CD4-positive, alpha-beta memory T cell (primary cell): ENCODE data around the gene PSME4. TPM values are rescaled to one million over a fixed set of nuclear protein-coding genes. Genes with fewer than 3 reads are reported as not detected.
"Not testable (repeated sequence)": the region's sequence is repeated elsewhere in the genome, so short reads cannot be mapped to it uniquely, and the experiment has no call there.

Experiments
- CTCF ChIA-PET: fragments of 350-600 bp; sonication (Branson Sonifier 250); formaldehyde crosslinking; loops from one replicate; lab custom pipeline; 2021; ENCODE audit warnings: inconsistent platforms; ENCODE audit not compliant: partially characterized antibody; lab: Charles Lee
- POLR2A ChIA-PET: fragments of 350-600 bp; sonication (Branson Sonifier 250); formaldehyde crosslinking; loops from one replicate; lab custom pipeline; 2021; ENCODE audit not compliant: partially characterized antibody; lab: Charles Lee
- DNase-seq, 5 donors: peaks; one replicate each; pipeline versions ENCODE4 v3.0.0 to v3.0.0-alpha.2; 2020 to 2022; ENCODE audit warnings: mixed read lengths in 1 of 5
- H3K27ac ChIP-seq: one replicate; pipeline ENCODE4 v1.7.0; 2013; ENCODE audit warnings: low read depth, low read length
- H3K27me3 ChIP-seq: 2 replicates; pipeline ENCODE4 v1.7.0; 2013; ENCODE audit warnings: mild to moderate bottlenecking, low read length, moderate library complexity; ENCODE audit not compliant: insufficient read depth
- H3K36me3 ChIP-seq: 2 replicates; pipeline ENCODE4 v1.7.0; 2013; ENCODE audit warnings: mild to moderate bottlenecking, low read length, moderate library complexity; ENCODE audit not compliant: insufficient read depth
- H3K4me1 ChIP-seq: 2 replicates; pipeline ENCODE4 v1.7.0; 2013; ENCODE audit warnings: mild to moderate bottlenecking, low read length, moderate library complexity; ENCODE audit not compliant: insufficient read depth
- H3K4me3 ChIP-seq, 2 donors: one replicate each; pipeline ENCODE4 v1.7.0; 2013; ENCODE audit warnings: low read length in 2 of 2, mild to moderate bottlenecking in 1 of 2
- H3K9me3 ChIP-seq, 2 donors: one replicate each; pipeline ENCODE4 v1.7.0; 2013; ENCODE audit warnings: low read length in 2 of 2, control low read depth in 1 of 2; ENCODE audit not compliant: control insufficient read depth in 1 of 2
- H3K27ac Mint-ChIP-seq, 7 donors: one replicate each; pipeline ENCODE4 v1.8.0; 2020 to 2021; ENCODE audit warnings: mixed read lengths in 7 of 7, mild to moderate bottlenecking in 6 of 7, inconsistent platforms in 3 of 7, moderate library complexity in 3 of 7
- H3K27me3 Mint-ChIP-seq, 2 donors: one replicate each; pipeline ENCODE4 v1.8.0; 2020 to 2021; ENCODE audit warnings: mixed read lengths in 2 of 2
- H3K36me3 Mint-ChIP-seq, 2 donors: one replicate each; pipeline ENCODE4 v1.8.0; 2020 to 2021; ENCODE audit warnings: mixed read lengths in 2 of 2, inconsistent platforms in 1 of 2, mild to moderate bottlenecking in 1 of 2
- H3K4me1 Mint-ChIP-seq, 4 donors: one replicate each; pipeline ENCODE4 v1.8.0; 2020 to 2021; ENCODE audit warnings: mixed read lengths in 4 of 4, mild to moderate bottlenecking in 1 of 4
- H3K4me3 Mint-ChIP-seq, 8 donors: one replicate each; pipeline ENCODE4 v1.8.0; 2020 to 2021; ENCODE audit warnings: mixed read lengths in 8 of 8, mild to moderate bottlenecking in 7 of 8, moderate library complexity in 6 of 8, inconsistent platforms in 3 of 8
- H3K9me3 Mint-ChIP-seq, 8 donors: one replicate each; pipeline ENCODE4 v1.8.0; 2020 to 2021; ENCODE audit warnings: mixed read lengths in 8 of 8, mild to moderate bottlenecking in 5 of 8, inconsistent platforms in 3 of 8, moderate library complexity in 1 of 8
- intact Hi-C: fragments of 100-400 bp; cut with micrococcal nuclease; formaldehyde crosslinking; loops from one replicate; pipeline ENCODE4 v1.15.1; 2023
- polyA plus RNA-seq, 2 donors: library from polyadenylated mRNA; unstranded; fragments of 300-500 nt; fragmentation: Illumina TruSeq; gene quantifications; one replicate each; pipeline ENCODE4 v1.2.3, GENCODE V29; 2021
- total RNA-seq, 2 experiments: library from RNA; stranded (reverse); gene quantifications; one replicate each; pipeline ENCODE4 v1.2.3, GENCODE V29; 2021

Gene PSME4
- total and polyA plus RNA-seq, 4 experiments from 2014 or later: 2.3 to 49.9 (median 25.0) TPM

DNA sequence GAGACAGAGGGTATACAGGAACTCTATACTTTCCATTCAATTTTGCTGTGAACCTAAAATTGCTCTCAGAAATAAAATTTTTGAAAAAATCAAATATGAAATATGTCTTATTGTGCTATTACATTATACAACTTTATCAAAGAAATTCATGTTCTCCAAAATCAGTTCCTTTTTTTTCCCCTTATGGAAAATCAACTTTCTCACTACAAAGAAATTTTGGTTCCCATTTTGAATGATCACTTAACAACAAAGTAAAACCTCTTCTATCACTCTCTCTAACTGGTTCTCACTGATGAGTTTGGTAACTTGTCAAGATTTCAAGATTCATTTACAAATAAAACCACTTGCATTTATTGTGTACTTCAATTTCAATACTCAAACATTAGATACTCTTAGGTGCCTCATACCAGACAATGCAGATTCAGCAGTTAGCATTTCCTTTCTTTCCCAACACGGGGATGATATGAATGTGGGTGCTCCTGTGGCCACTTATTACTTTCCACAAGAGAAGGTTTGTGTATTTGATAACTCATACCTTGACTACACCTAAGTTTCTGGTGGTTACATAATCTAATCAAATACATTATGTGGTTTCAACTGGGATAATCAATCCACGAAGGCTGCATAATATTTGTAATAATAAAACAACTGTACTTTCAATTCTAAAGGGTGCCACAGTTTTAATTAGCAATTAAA is 6.4 kb downstream of the PSME4 start:
- Histone ChIP-seq H3K27me3 (no peaks in the 10 kb centered on the region), H3K27ac (no peak overlapping the region), H3K4me1 (peaks cover 70% of the 10 kb centered on the region), H3K36me3 (no peaks in the 10 kb centered on the region), H3K9me3 (no peaks in the 10 kb centered on the region), H3K4me3 (no peak overlapping the region)
- Mint-ChIP-seq H3K4me3 (peak overlapping the region in 7 of 8 donors; percentile 1 to 77 (median 60)), H3K9me3 (peaks cover 0 to 2% (median 0%) of the 10 kb centered on the region in 8 donors), H3K27me3 (no peaks in the 10 kb centered on the region), H3K36me3 (peaks cover 6 to 19% of the 10 kb centered on the region in 2 donors), H3K27ac (peak overlapping the region in 4 of 7 donors; percentile 39 to 74 (median 50)), H3K4me1 (peaks cover 50 to 87% (median 66%) of the 10 kb centered on the region in 4 donors)
- DNase-seq: no peak
- CTCF ChIA-PET: no interaction called here
- intact Hi-C loops: loop anchor here (10.0 kb wide), 1 partner anchor 760 kb away; the partner anchor contains the start of gene EML6
- POLR2A ChIA-PET: no interaction called here

DNA sequence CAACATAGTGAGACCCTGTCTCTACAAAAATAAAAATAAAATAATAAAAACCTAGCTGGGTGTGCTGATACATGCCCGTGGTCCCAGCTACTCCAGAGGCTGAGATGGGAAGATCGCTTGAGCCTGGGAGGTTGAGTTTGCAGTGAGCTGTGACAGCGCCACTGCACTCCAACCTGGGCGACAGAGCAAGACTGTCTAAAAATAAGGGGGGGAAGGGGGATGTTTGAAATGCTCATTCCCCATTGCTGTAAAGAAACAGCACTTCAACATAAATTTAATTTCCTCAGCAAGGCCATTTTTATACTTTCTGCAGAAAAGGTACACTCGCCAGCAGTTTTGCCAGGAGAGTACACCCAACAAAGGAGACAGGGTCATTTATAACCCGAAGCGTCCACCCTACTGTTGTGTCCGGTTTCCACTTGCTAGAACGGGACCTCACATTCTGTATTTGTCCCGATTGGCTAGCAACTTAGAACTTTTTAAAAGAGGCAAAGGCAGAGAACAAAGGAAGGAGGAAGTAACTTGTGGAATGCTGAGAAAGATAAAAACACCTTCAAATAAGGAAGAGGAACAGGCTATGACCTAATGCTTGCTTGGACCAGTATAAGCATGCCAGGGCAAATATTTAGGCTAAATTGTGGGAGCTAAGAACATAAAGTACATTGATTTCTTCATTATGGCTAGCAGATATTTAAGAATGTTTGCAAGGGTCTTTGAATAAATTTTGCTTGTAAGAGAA is 9.1 kb downstream of the PSME4 start:
- H3K4me1 Mint-ChIP-seq: peaks cover 46 to 80% (median 60%) of the 10 kb centered on the region in 4 donors
- intact Hi-C loops: loop anchor here (10.0 kb wide), 1 partner anchor 763 kb away; the partner anchor contains the start of gene EML6
- peaks cover 7 to 16% of the 10 kb centered on the region in 2 donors for H3K36me3 Mint-ChIP-seq
- DNase-seq, H3K36me3 ChIP-seq, CTCF ChIA-PET, POLR2A ChIA-PET, H3K27me3 ChIP-seq, H3K27ac ChIP-seq, H3K9me3 ChIP-seq, H3K9me3 Mint-ChIP-seq, H3K27me3 Mint-ChIP-seq, H3K4me3 ChIP-seq: not testable (repeated sequence)
- peak overlapping the region in 2 of 7 donors; percentile 49 to 72 for H3K27ac Mint-ChIP-seq
- H3K4me1 ChIP-seq: peaks cover 46% of the 10 kb centered on the region
- H3K4me3 Mint-ChIP-seq: peak overlapping the region in 2 of 8 donors; percentile 33 to 53

DNA sequence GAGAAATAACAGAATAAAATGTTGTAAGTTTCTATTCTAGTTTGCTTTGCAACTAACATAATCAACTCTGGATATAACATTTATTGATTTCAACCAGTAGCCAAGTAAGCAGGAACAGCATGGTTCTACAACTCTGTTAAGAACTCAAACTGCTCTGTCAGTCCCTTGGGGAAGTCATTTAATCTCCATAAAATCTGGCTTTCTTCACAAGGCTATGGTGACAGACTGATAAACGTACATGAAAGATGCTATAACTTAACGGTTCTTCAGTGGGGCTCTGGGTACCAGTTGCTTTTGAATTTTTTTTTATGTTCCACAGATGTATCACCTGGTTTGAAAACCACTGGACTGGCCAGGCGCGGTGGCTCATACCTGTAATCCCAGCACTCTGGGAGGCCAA is 10.3 kb downstream of the PSME4 start:
- no peak overlapping the region for H3K4me3 Mint-ChIP-seq

DNA sequence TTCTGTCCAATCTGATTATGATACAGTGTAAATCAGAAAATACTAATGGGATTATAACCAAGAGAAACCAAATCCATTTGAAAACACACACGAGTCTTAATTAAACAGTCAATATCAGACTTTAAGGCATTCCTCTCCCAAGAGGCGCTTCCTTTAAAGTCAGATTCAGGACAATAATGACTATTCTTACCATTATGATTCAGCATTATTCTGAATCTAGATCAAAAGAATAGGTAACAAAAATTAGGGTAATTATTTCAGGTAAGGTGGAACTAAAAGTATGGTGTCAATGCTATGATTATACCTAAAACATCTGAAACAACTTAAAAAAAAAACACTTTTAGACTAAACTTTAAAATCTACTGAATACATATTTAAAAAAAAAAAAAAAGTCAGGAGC is 12.3 kb downstream of the PSME4 start:
- H3K27ac Mint-ChIP-seq: no peak overlapping the region

More for the DNA sequence above, 10.3 kb downstream of the PSME4 start:
- peaks cover 0 to 2% (median 0%) of the 10 kb centered on the region in 8 donors for H3K9me3 Mint-ChIP-seq
- no peak for DNase-seq
- POLR2A ChIA-PET: no interaction called here
- Histone ChIP-seq H3K27ac (no peak overlapping the region), H3K4me1 (peaks cover 38% of the 10 kb centered on the region), H3K4me3 (no peak overlapping the region), H3K36me3 (no peaks in the 10 kb centered on the region), H3K27me3 (no peaks in the 10 kb centered on the region), H3K9me3 (no peaks in the 10 kb centered on the region)
- no peaks in the 10 kb centered on the region for H3K27me3 Mint-ChIP-seq
- H3K36me3 Mint-ChIP-seq: peaks cover 7 to 16% of the 10 kb centered on the region in 2 donors
- CTCF ChIA-PET: no interaction called here
- intact Hi-C loops: loop anchor here (10.0 kb wide), 1 partner anchor 764 kb away; the partner anchor contains the start of gene EML6
- peaks cover 48 to 80% (median 60%) of the 10 kb centered on the region in 4 donors for H3K4me1 Mint-ChIP-seq
- H3K27ac Mint-ChIP-seq: peak overlapping the region in 1 of 7 donors; percentile 68

DNA sequence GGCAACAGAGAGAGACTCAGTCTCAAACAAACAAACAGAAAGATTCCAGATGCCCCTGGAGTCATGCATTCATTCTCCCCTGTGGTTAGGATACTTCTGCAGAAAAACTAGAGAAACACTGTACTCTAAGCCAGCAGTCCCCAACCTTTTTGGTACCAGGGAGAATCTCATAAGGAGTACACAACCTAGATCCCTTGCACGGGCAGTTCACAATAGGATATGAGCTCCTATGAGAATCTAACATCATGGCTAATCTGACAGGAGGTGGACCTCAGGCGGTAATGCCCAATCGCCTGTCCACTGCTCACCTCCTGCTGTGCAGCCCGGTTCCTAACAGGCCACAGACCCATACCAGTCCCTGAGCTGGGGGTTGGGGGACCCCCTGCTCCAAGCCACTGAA is 18.3 kb downstream of the PSME4 start:
- Histone ChIP-seq H3K27ac (no peak overlapping the region), H3K9me3 (no peaks in the 10 kb centered on the region), H3K4me1 (peaks cover 12% of the 10 kb centered on the region), H3K36me3 (peaks cover 6% of the 10 kb centered on the region), H3K27me3 (no peaks in the 10 kb centered on the region), H3K4me3 (no peak overlapping the region)
- no peak for DNase-seq
- intact Hi-C loops: no loop called here
- Mint-ChIP-seq H3K4me1 (peaks cover 27 to 48% (median 36%) of the 10 kb centered on the region in 4 donors), H3K9me3 (peaks cover 0 to 3% (median 0%) of the 10 kb centered on the region in 8 donors), H3K36me3 (peaks cover 9 to 26% of the 10 kb centered on the region in 2 donors), H3K27me3 (no peaks in the 10 kb centered on the region), H3K4me3 (no peak overlapping the region), H3K27ac (peak overlapping the region in 1 of 7 donors; percentile 57)
- POLR2A ChIA-PET: interaction anchor here (1.1 kb wide), 2 partner anchors 10 to 17 kb away, joined by 3 to 4 read pairs; no protein-coding TSS in a partner anchor
- CTCF ChIA-PET: interaction anchor here (1.4 kb wide), 1 partner anchor 17 kb away, joined by 4 read pairs; no protein-coding TSS in a partner anchor

More for the DNA sequence above, 12.3 kb downstream of the PSME4 start:
- no peaks in the 10 kb centered on the region for H3K36me3 ChIP-seq
- no peak for DNase-seq
- CTCF ChIA-PET: no interaction called here
- no peaks in the 10 kb centered on the region for H3K9me3 ChIP-seq
- no peaks in the 10 kb centered on the region for H3K27me3 ChIP-seq
- H3K27ac ChIP-seq: no peak overlapping the region
- Mint-ChIP-seq H3K4me3 (no peak overlapping the region), H3K27me3 (no peaks in the 10 kb centered on the region), H3K36me3 (peaks cover 7 to 16% of the 10 kb centered on the region in 2 donors), H3K4me1 (peaks cover 37 to 67% (median 49%) of the 10 kb centered on the region in 4 donors), H3K9me3 (peaks cover 0 to 2% (median 0%) of the 10 kb centered on the region in 8 donors)
- H3K4me3 ChIP-seq: no peak overlapping the region
- POLR2A ChIA-PET: no interaction called here
- intact Hi-C loops: no loop called here
- peaks cover 21% of the 10 kb centered on the region for H3K4me1 ChIP-seq

DNA sequence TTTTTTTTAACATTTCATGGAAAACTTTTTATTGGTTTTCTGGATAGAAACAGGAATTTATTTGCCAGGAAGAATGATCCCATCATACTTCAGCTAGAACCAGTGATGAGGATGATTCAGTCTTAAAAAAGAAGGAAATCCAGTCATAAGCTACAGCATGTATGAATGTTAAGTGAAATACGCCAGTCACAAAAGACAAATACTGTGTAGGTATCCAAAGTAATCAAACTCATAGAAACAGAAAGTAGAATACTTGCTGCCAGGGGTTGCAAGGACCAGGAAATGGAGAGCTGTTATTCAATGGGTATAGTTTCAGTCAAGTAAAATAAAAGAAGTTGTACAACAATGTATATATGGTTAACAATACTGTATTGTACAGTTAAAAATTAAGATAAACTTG is 21.3 kb downstream of the PSME4 start:
- CTCF ChIA-PET: interaction anchor here (0.8 kb wide), 1 partner anchor 98 kb away, joined by 4 read pairs; no protein-coding TSS in a partner anchor
- peak overlapping the region in 1 of 7 donors; percentile 1 for H3K27ac Mint-ChIP-seq

More for the DNA sequence above, 21.3 kb downstream of the PSME4 start:
- Mint-ChIP-seq H3K27me3 (no peaks in the 10 kb centered on the region), H3K4me3 (no peak overlapping the region), H3K4me1 (peaks cover 22 to 40% (median 31%) of the 10 kb centered on the region in 4 donors), H3K36me3 (peaks cover 33 to 39% of the 10 kb centered on the region in 2 donors), H3K9me3 (peaks cover 0 to 3% (median 0%) of the 10 kb centered on the region in 8 donors)
- H3K4me1 ChIP-seq: peaks cover 9% of the 10 kb centered on the region
- POLR2A ChIA-PET: interaction anchor here (0.9 to 1.1 kb wide), 2 partner anchors 45 to 65 kb away, joined by 4 read pairs; no protein-coding TSS in a partner anchor
- H3K27ac ChIP-seq: no peak overlapping the region
- H3K4me3 ChIP-seq: no peak overlapping the region
- DNase-seq: no peak
- no peaks in the 10 kb centered on the region for H3K9me3 ChIP-seq
- intact Hi-C loops: no loop called here
- H3K27me3 ChIP-seq: no peaks in the 10 kb centered on the region
- peaks cover 6% of the 10 kb centered on the region for H3K36me3 ChIP-seq
